ENCODE data around the gene TMCC1.

TMCC1 gene

GRCh38 chr3:129607391-129608068 is 286.0 kb downstream of the TMCC1 start:
- H2BK120ac ChIP-seq (ENCODE audit: low read depth, low read length) = peak overlapping the region; percentile 95
- H3K4ac ChIP-seq (ENCODE audit: low read depth in 1 of 2, low read length in 2 of 2) = peak overlapping the region; percentile 36 to 96
- 40% methylated on average over 18 of the region's 18 CpGs for WGBS
- H3K9ac ChIP-seq (ENCODE audit: low read length) = peak overlapping the region; percentile 91
- H3K4me2 ChIP-seq (ENCODE audit: low read length, poor library complexity, severe bottlenecking) = peak overlapping the region; percentile 80
- peak overlapping the region; percentile 26 to 94 for H3K23ac ChIP-seq (ENCODE audit: low read length in 2 of 2)
- H3K36me3 ChIP-seq (ENCODE audit: control insufficient read depth in 1 of 2, insufficient read depth in 2 of 2, low read depth in 1 of 2, low read length in 2 of 2) = peaks cover 0 to 6% of the 10 kb centered on the region in 2 experiments
- H3K18ac ChIP-seq (ENCODE audit: low read depth in 1 of 2, low read length in 2 of 2) = peak overlapping the region; percentile 98 to 99
- peak overlapping the region; percentile 89 to 95 for H2BK12ac ChIP-seq (ENCODE audit: low read length in 2 of 2)
- peak overlapping the region; percentile 98 for H2BK15ac ChIP-seq (ENCODE audit: low read depth, poor library complexity, severe bottlenecking)
- H2BK5ac ChIP-seq (ENCODE audit: low read depth, low read length, poor library complexity, severe bottlenecking) = peak overlapping the region; percentile 63
- H3K79me1 ChIP-seq (replicated peaks; ENCODE audit: low read length, poor library complexity, severe bottlenecking) = no peaks in the 10 kb centered on the region
- H2AK5ac ChIP-seq (ENCODE audit: low read length, severe bottlenecking) = peak overlapping the region; percentile 46
- H3K4me1 ChIP-seq (ENCODE audit: control insufficient read depth, insufficient read depth, low read depth, low read length) = peaks cover 65% of the 10 kb centered on the region
- H4K8ac ChIP-seq (ENCODE audit: low read length) = peak overlapping the region; percentile 99
- H3K9me3 ChIP-seq (ENCODE audit: control insufficient read depth, low read length) = no peaks in the 10 kb centered on the region
- no peak overlapping the region for H2AFZ ChIP-seq (ENCODE audit: low read depth, low read length)
- H4K91ac ChIP-seq (ENCODE audit: low read length) = peak overlapping the region; percentile 99
- peak overlapping the region; percentile 63 to 75 for H3K4me3 ChIP-seq (ENCODE audit: insufficient read depth in 1 of 2, low read depth in 1 of 2, low read length in 2 of 2)
- DNase-seq = peak; percentile 40
- peak overlapping the region in 1 of 2 experiments; percentile 98 for H3K14ac ChIP-seq (ENCODE audit: low read length in 2 of 2)
- H3K27ac ChIP-seq (ENCODE audit: low read length, poor library complexity, severe bottlenecking) = peak overlapping the region; percentile 86
- H3K27me3 ChIP-seq (ENCODE audit: control insufficient read depth in 1 of 2, insufficient read depth in 1 of 2, low read length in 2 of 2) = no peaks in the 10 kb centered on the region

GRCh38 chr3:129606636-129607390 is 286.7 kb downstream of the TMCC1 start, which contains the start of gene PLXND1:
PLXND1 (minus strand) TSS chr3:129606676; CDS start chr3:129606639, 37 bp downstream.
- peak within 1 kb of the TSS in 1 of 2 experiments; percentile 98 for H3K14ac ChIP-seq (ENCODE audit: low read length in 2 of 2)
- peak within 1 kb of the TSS; percentile 99 for H4K91ac ChIP-seq (ENCODE audit: low read length)
- H3K4ac ChIP-seq (ENCODE audit: low read depth in 1 of 2, low read length in 2 of 2) = peak within 1 kb of the TSS; percentile 78 to 96
- no peaks in the 10 kb centered on the region for H3K79me1 ChIP-seq (replicated peaks; ENCODE audit: low read length, poor library complexity, severe bottlenecking)
- H2BK5ac ChIP-seq (ENCODE audit: low read depth, low read length, poor library complexity, severe bottlenecking) = peak within 1 kb of the TSS; percentile 63
- peak within 1 kb of the TSS; percentile 98 to 99 for H3K18ac ChIP-seq (ENCODE audit: low read depth in 1 of 2, low read length in 2 of 2)
- H3K23ac ChIP-seq (ENCODE audit: low read length in 2 of 2) = peak within 1 kb of the TSS; percentile 72 to 94
- peak within 1 kb of the TSS; percentile 70 to 85 for H3K4me3 ChIP-seq (ENCODE audit: insufficient read depth in 1 of 2, low read depth in 1 of 2, low read length in 2 of 2)
- peak within 1 kb of the TSS; percentile 91 for H3K9ac ChIP-seq (ENCODE audit: low read length)
- H2BK120ac ChIP-seq (ENCODE audit: low read depth, low read length) = peak within 1 kb of the TSS; percentile 93
- no peak within 1 kb of the TSS for H2AFZ ChIP-seq (ENCODE audit: low read depth, low read length)
- under 1% methylated on average over 42 of the region's 96 CpGs for WGBS
- H4K8ac ChIP-seq (ENCODE audit: low read length) = peak within 1 kb of the TSS; percentile 99
- peaks cover 0 to 9% of the 10 kb centered on the region in 2 experiments for H3K36me3 ChIP-seq (ENCODE audit: control insufficient read depth in 1 of 2, insufficient read depth in 2 of 2, low read depth in 1 of 2, low read length in 2 of 2)
- H2BK12ac ChIP-seq (ENCODE audit: low read length in 2 of 2) = peak within 1 kb of the TSS; percentile 89 to 95
- H3K27ac ChIP-seq (ENCODE audit: low read length, poor library complexity, severe bottlenecking) = peak within 1 kb of the TSS; percentile 86
- no peaks in the 10 kb centered on the region for H3K27me3 ChIP-seq (ENCODE audit: control insufficient read depth in 1 of 2, insufficient read depth in 1 of 2, low read length in 2 of 2)
- peaks cover 64% of the 10 kb centered on the region for H3K4me1 ChIP-seq (ENCODE audit: control insufficient read depth, insufficient read depth, low read depth, low read length)
- peak within 1 kb of the TSS; percentile 38 for H2AK5ac ChIP-seq (ENCODE audit: low read length, severe bottlenecking)
- peak; percentile 87 for DNase-seq
- peak within 1 kb of the TSS; percentile 98 for H2BK15ac ChIP-seq (ENCODE audit: low read depth, poor library complexity, severe bottlenecking)
- H3K9me3 ChIP-seq (ENCODE audit: control insufficient read depth, low read length) = no peaks in the 10 kb centered on the region
- peak within 1 kb of the TSS; percentile 84 for H3K4me2 ChIP-seq (ENCODE audit: low read length, poor library complexity, severe bottlenecking)

- Histone ChIP-seq H3K79me1 (replicated peaks; ENCODE audit: low read length, poor library complexity, severe bottlenecking) (no peaks in the 10 kb centered on the region), H3K4me3 (ENCODE audit: insufficient read depth in 1 of 2, low read depth in 1 of 2, low read length in 2 of 2) (peak overlapping the region; percentile 70 to 85), H2AK5ac (ENCODE audit: low read length, severe bottlenecking) (no peak overlapping the region), H3K4me2 (ENCODE audit: low read length, poor library complexity, severe bottlenecking) (peak overlapping the region; percentile 84), H3K14ac (ENCODE audit: low read length in 2 of 2) (peak overlapping the region in 1 of 2 experiments; percentile 90), H2BK5ac (ENCODE audit: low read depth, low read length, poor library complexity, severe bottlenecking) (no peak overlapping the region), H3K23ac (ENCODE audit: low read length in 2 of 2) (peak overlapping the region; percentile 28 to 72), H2BK120ac (ENCODE audit: low read depth, low read length) (peak overlapping the region; percentile 81), H3K4ac (ENCODE audit: low read depth in 1 of 2, low read length in 2 of 2) (peak overlapping the region; percentile 78 to 94), H2AFZ (ENCODE audit: low read depth, low read length) (no peak overlapping the region), H3K4me1 (ENCODE audit: control insufficient read depth, insufficient read depth, low read depth, low read length) (peaks cover 65% of the 10 kb centered on the region), H3K18ac (ENCODE audit: low read depth in 1 of 2, low read length in 2 of 2) (peak overlapping the region; percentile 83 to 90), H3K27me3 (ENCODE audit: control insufficient read depth in 1 of 2, insufficient read depth in 1 of 2, low read length in 2 of 2) (no peaks in the 10 kb centered on the region), H3K9me3 (ENCODE audit: control insufficient read depth, low read length) (no peaks in the 10 kb centered on the region), H4K8ac (ENCODE audit: low read length) (peak overlapping the region; percentile 39), H2BK12ac (ENCODE audit: low read length in 2 of 2) (peak overlapping the region; percentile 70 to 85), H3K9ac (ENCODE audit: low read length) (peak overlapping the region; percentile 87), H2BK15ac (ENCODE audit: low read depth, poor library complexity, severe bottlenecking) (peak overlapping the region; percentile 52), H3K36me3 (ENCODE audit: control insufficient read depth in 1 of 2, insufficient read depth in 2 of 2, low read depth in 1 of 2, low read length in 2 of 2) (peaks cover 0 to 15% of the 10 kb centered on the region in 2 experiments), H4K91ac (ENCODE audit: low read length) (peak overlapping the region; percentile 88), H3K27ac (ENCODE audit: low read length, poor library complexity, severe bottlenecking) (no peak overlapping the region)
- WGBS = under 1% methylated on average over 44 of the region's 98 CpGs
- peak; percentile 72 for DNase-seq
These were observed 287.4 kb downstream of the TMCC1 start for GRCh38 chr3:129605922-129606635.
